HepG2 (cell line): Measurements from ENCODE around the gene VCL. TPM values are rescaled to one million over a fixed set of nuclear protein-coding genes. Genes with fewer than 3 reads are reported as not detected.

Experiments used
- ATAC-seq: fragments of 200-7000 bp; cut with Tn5 transposase; 3 replicates; pipeline ENCODE4 v1.9.1; 2020; ENCODE audit warnings: mild to moderate bottlenecking, moderate library complexity
- BruUV-seq: library from RNA; stranded (reverse); fragments of 400-500 nt; replicated peaks from 2 replicates; lab custom pipeline; 2021; lab: Mats Ljungman, UMichigan
- CTCF ChIA-PET: fragments of 300-600 bp; formaldehyde crosslinking; extraction: SDS; loops from one replicate; lab custom pipeline; 2021; ENCODE audit warnings: low total read pairs, inconsistent platforms, low intra/inter-chr PET ratio; lab: Yijun Ruan, JAX
- POLR2A ChIA-PET: fragments of 350-600 bp; sonication (Branson Sonifier 250); formaldehyde crosslinking; loops from one replicate; lab custom pipeline; 2020; ENCODE audit warnings: antibody characterized with exemption, inconsistent platforms; lab: Yijun Ruan, JAX
- DNase-seq: peaks from one replicate; pipeline ENCODE4 v3.0.0-alpha.2; 2015; ENCODE audit warnings: low spot score
- FAIRE-seq: peaks from 3 replicates; lab custom pipeline; 2011; peaks lifted over from hg19 to GRCh38; lab: Jason Lieb, UNC
- H2AFZ ChIP-seq: one replicate; pipeline ENCODE4 v1.6.1; 2011; ENCODE audit warnings: low read length, inconsistent platforms
- H3K27ac ChIP-seq: fragments of 300-600 bp; 3 replicates; pipeline ENCODE4 v1.8.0; 2011; ENCODE audit warnings: mixed run types, mild to moderate bottlenecking, mixed read lengths, low read length, inconsistent platforms; ENCODE audit not compliant: insufficient read depth; ENCODE audit errors: extremely low read length
- H3K27me3 ChIP-seq, 2 experiments: fragments of 200-600 bp in 1 of 2; 2 replicates in 1 of 2; 3 replicates in 1 of 2; pipeline versions ENCODE4 v1.6.0 to v1.8.0; 2011; ENCODE audit warnings: low read length in 2 of 2, mild to moderate bottlenecking in 2 of 2, moderate library complexity in 2 of 2, inconsistent platforms in 1 of 2; ENCODE audit not compliant: insufficient read depth in 2 of 2, control insufficient read depth in 1 of 2
- H3K36me3 ChIP-seq, 2 experiments: fragments of 200-600 bp in 1 of 2; replicated peaks in 1 of 2; 2 replicates in 1 of 2; 3 replicates in 1 of 2; pipeline versions ENCODE4 v1.5.1 to v1.8.0; 2011; ENCODE audit warnings: low read length in 2 of 2, inconsistent platforms in 1 of 2; ENCODE audit not compliant: insufficient read depth in 2 of 2, control insufficient read depth in 1 of 2
- H3K4me1 ChIP-seq: 2 replicates; pipeline ENCODE4 v1.5.1; 2012; ENCODE audit warnings: low read length, inconsistent platforms; ENCODE audit not compliant: insufficient read depth
- H3K4me2 ChIP-seq: 2 replicates; pipeline ENCODE4 v1.6.0; 2011; ENCODE audit warnings: low read depth, low read length, inconsistent platforms
- H3K4me3 ChIP-seq, 3 experiments: fragments of 200-600 bp in 1 of 3; sonication (generic), shearing (Covaris generic) in 1 of 3; replicated peaks in 1 of 3; 2 replicates each; pipeline ENCODE4 v1.5.1; 2011 to 2016; ENCODE audit warnings: low read length in 3 of 3, inconsistent platforms in 2 of 3, low read depth in 2 of 3, mild to moderate bottlenecking in 2 of 3, control low read depth in 1 of 3, mixed read lengths in 1 of 3; ENCODE audit not compliant: insufficient read depth in 1 of 3
- H3K79me2 ChIP-seq: one replicate; pipeline ENCODE4 v1.6.1; 2011; ENCODE audit warnings: low read length, inconsistent platforms; ENCODE audit not compliant: insufficient read depth
- H3K9ac ChIP-seq: 2 replicates; pipeline ENCODE4 v1.6.0; 2011; ENCODE audit warnings: mild to moderate bottlenecking, low read depth, low read length, inconsistent platforms; ENCODE audit not compliant: insufficient read depth
- H3K9me3 ChIP-seq: 2 replicates; pipeline ENCODE4 v1.5.1; 2012; ENCODE audit warnings: mild to moderate bottlenecking, low read length
- H4K20me1 ChIP-seq: 2 replicates; pipeline ENCODE4 v1.6.0; 2011; ENCODE audit warnings: inconsistent platforms, mild to moderate bottlenecking, low read length, moderate library complexity; ENCODE audit not compliant: insufficient read depth
- CAMTA2 ChIP-seq: sonication (generic); formaldehyde crosslinking; IDR thresholded peaks from 2 replicates; pipeline ENCODE4 v1.4.0; 2020; ENCODE audit warnings: mild to moderate bottlenecking, missing genetic modification reagents, borderline replicate concordance
- CHD4 ChIP-seq: fragments of 200-600 bp; sonication (generic); IDR thresholded peaks from 2 replicates; pipeline ENCODE4 v1.7.0; 2017; ENCODE audit warnings: mild to moderate bottlenecking, low read length, borderline replicate concordance
- CSRNP2 ChIP-seq: sonication (generic); formaldehyde crosslinking; conservative IDR thresholded peaks from 2 replicates; pipeline ENCODE4 v1.8.0; 2022; ENCODE audit warnings: low read depth, missing genetic modification reagents
- DR1 ChIP-seq: sonication (generic); formaldehyde crosslinking; IDR thresholded peaks from 2 replicates; pipeline ENCODE4 v1.8.0; 2021; ENCODE audit warnings: mild to moderate bottlenecking, missing genetic modification reagents, inconsistent platforms
- EHMT2 ChIP-seq: fragments of 200-600 bp; sonication (generic); IDR thresholded peaks from 2 replicates; pipeline ENCODE4 v1.7.0; 2017; ENCODE audit warnings: antibody characterized with exemption, low read depth, low read length, borderline replicate concordance
- SRSF4 ChIP-seq: fragments of 200-400 bp; formaldehyde crosslinking; IDR thresholded peaks from one replicate; pipeline ENCODE4 v1.6.1; 2018; ENCODE audit warnings: mild to moderate bottlenecking, low read depth, low read length, moderate library complexity; ENCODE audit not compliant: poor library complexity, severe bottlenecking
- ZBED4 ChIP-seq: sonication (generic); formaldehyde crosslinking; IDR thresholded peaks from 2 replicates; pipeline ENCODE4 v1.4.0; 2020; ENCODE audit warnings: missing genetic modification reagents, borderline replicate concordance
- ZNF143 ChIP-seq: sonication (generic); formaldehyde crosslinking; IDR thresholded peaks from 2 replicates; pipeline ENCODE4 v1.4.0; 2020; ENCODE audit warnings: missing genetic modification reagents
- ZNF317 ChIP-seq: sonication (generic); formaldehyde crosslinking; IDR thresholded peaks from 2 replicates; pipeline ENCODE4 v1.5.0; 2020; ENCODE audit warnings: mild to moderate bottlenecking, missing genetic modification reagents
- ZNF441 ChIP-seq: sonication (generic); formaldehyde crosslinking; IDR thresholded peaks from 2 replicates; pipeline ENCODE4 v1.7.0; 2021; ENCODE audit warnings: missing genetic modification reagents, borderline replicate concordance
- ZNF629 ChIP-seq: sonication (generic); formaldehyde crosslinking; conservative IDR thresholded peaks from 2 replicates; pipeline ENCODE4 v1.5.0; 2020; ENCODE audit warnings: missing genetic modification reagents
- ZNF790 ChIP-seq: sonication (generic); formaldehyde crosslinking; IDR thresholded peaks from 2 replicates; pipeline ENCODE4 v1.8.0; 2022; ENCODE audit warnings: missing genetic modification reagents, mild to moderate bottlenecking, borderline replicate concordance
- WGBS: methylation state at CpG from one replicate; pipeline ENCODE4 v1.1.6; 2017; ENCODE audit warnings: low lambda C conversion rate; 5-methylcytosine and 5-hydroxymethylcytosine counted together
- in situ Hi-C: cut with HindIII; loops from 2 replicates; pipeline ENCODE4 v1.10.0; 2017; ENCODE audit warnings: low pct_unique_long_range_greater_than_20kb; ENCODE audit not compliant: extremely low pct_ligation_motif_present
- intact Hi-C: fragments of 100-400 bp; cut with micrococcal nuclease; formaldehyde crosslinking; loops from one replicate; pipeline ENCODE4 v1.10.0; 2022; ENCODE audit not compliant: unreplicated experiment
- polyA plus RNA-seq, 8 experiments: library from polyadenylated mRNA; depleted of rRNA in 3 of 8; stranded (reverse) in 7 of 8; unstranded in 1 of 8; fragments of >200 nt; fragmentation: Illumina TruSeq in 4 of 8; extraction: Trizol in 4 of 8; gene quantifications; 2 replicates each; pipeline versions ENCODE4 v1.2.1 to v1.2.3, GENCODE V29; 2011 to 2016; ENCODE audit warnings: low read depth in 4 of 8, missing spikeins in 1 of 8, mixed read lengths in 1 of 8; ENCODE audit not compliant: insufficient read depth in 1 of 8
- total RNA-seq, 5 experiments: library from RNA; depleted of rRNA; stranded (reverse); fragments of >200 nt; fragmentation: Illumina TruSeq; extraction: Trizol; gene quantifications; 2 replicates each; pipeline ENCODE4 v1.2.3, GENCODE V29; 2016; ENCODE audit warnings: low read depth in 1 of 5

Gene VCL
- total and polyA plus RNA-seq, 2 of the 13 experiments (the other 11 are each of a cell fraction or from before 2014, with no cell fraction given) = 17.3 to 26.9 TPM

- BruUV-seq = no TSS peak
- no peak for DNase-seq
- Histone ChIP-seq H3K4me1 (peaks cover 12% of the 10 kb centered on the region), H3K36me3 (no peaks in the 10 kb centered on the region), H3K4me2 (no peak overlapping the region), H3K9me3 (no peaks in the 10 kb centered on the region), H3K4me3 (no peak overlapping the region), H3K27ac (no peak overlapping the region), H3K27me3 (no peaks in the 10 kb centered on the region), H3K79me2 (peaks cover 11% of the 10 kb centered on the region), H4K20me1 (no peaks in the 10 kb centered on the region), H3K9ac (no peak overlapping the region), H2AFZ (no peak overlapping the region)
- ATAC-seq = no peak
- FAIRE-seq = no peak
- WGBS = 91% methylated on average over 6 of the region's 6 CpGs
- CTCF ChIA-PET = no interaction called here
- TF ChIP-seq ZNF629 (CRISPR knock-in tag) (no peak), ZNF790 (CRISPR knock-in tag) (no peak), ZNF143 (CRISPR knock-in tag) (no peak), ZNF441 (CRISPR knock-in tag) (no peak), SRSF4 (no peak), CAMTA2 (CRISPR knock-in tag) (no peak), ZBED4 (CRISPR knock-in tag) (no peak), CSRNP2 (CRISPR knock-in tag) (no peak), CHD4 (no peak), DR1 (CRISPR knock-in tag) (no peak), EHMT2 (no peak), ZNF317 (CRISPR knock-in tag) (no peak)
- in situ Hi-C loops (no loop called here), intact Hi-C loops (no loop called here)
- POLR2A ChIA-PET = no interaction called here
Observed at GRCh38 chr10:74011017-74011416, 13.1 kb downstream of the VCL start.
